ENCODE results near the gene COL1A1.

The COL1A1 gene

GRCh38 chr17:50204431-50204830 lies 3.0 kb upstream of the COL1A1 start:
- no peak for ATAC-seq
- TF ChIP-seq CSRNP3 (CRISPR knock-in tag; IDR thresholded peaks at IDR 0.05), result no peak
- no peak for TF ChIP-seq ZFP3 (CRISPR knock-in tag; IDR thresholded peaks at IDR 0.05)
- TF ChIP-seq ZC3H10 (CRISPR knock-in tag; IDR thresholded peaks at IDR 0.05), result no peak
- no peak for TF ChIP-seq TOX (CRISPR knock-in tag; IDR thresholded peaks at IDR 0.05; ENCODE audit: borderline replicate concordance)
- no peak for TF ChIP-seq SNAI2 (CRISPR knock-in tag; IDR thresholded peaks at IDR 0.05)
- no peak for TF ChIP-seq TSHZ2 (CRISPR knock-in tag; IDR thresholded peaks at IDR 0.05)
- TF ChIP-seq TCF4 (CRISPR knock-in tag; IDR thresholded peaks at IDR 0.05; ENCODE audit: borderline replicate concordance), result no peak
- no peak for TF ChIP-seq ESRRG (CRISPR knock-in tag; IDR thresholded peaks at IDR 0.05)
- no peak for TF ChIP-seq BACH2 (CRISPR knock-in tag; IDR thresholded peaks at IDR 0.05; ENCODE audit: borderline replicate concordance)
- TF ChIP-seq ARNTL (CRISPR knock-in tag; IDR thresholded peaks at IDR 0.05; ENCODE audit: borderline replicate concordance, low read depth), result no peak
- no peak for TF ChIP-seq POU6F1 (CRISPR knock-in tag; IDR thresholded peaks at IDR 0.05; ENCODE audit: borderline replicate concordance, low read depth)
- TF ChIP-seq ZNF70 (CRISPR knock-in tag; IDR thresholded peaks at IDR 0.05), result no peak
- TF ChIP-seq PPARA (CRISPR knock-in tag; IDR thresholded peaks at IDR 0.05; ENCODE audit: borderline replicate concordance), result no peak
- no peak for TF ChIP-seq ZNF8 (CRISPR knock-in tag; IDR thresholded peaks at IDR 0.05)
- TF ChIP-seq OSR1 (CRISPR knock-in tag; IDR thresholded peaks at IDR 0.05), result no peak
- TF ChIP-seq RARB (CRISPR knock-in tag; IDR thresholded peaks at IDR 0.05), result no peak
- no peak for TF ChIP-seq CREB5 (CRISPR knock-in tag; IDR thresholded peaks at IDR 0.05; ENCODE audit: low read depth)
- TF ChIP-seq ZFP30 (CRISPR knock-in tag; IDR thresholded peaks at IDR 0.05), result no peak

- ATAC-seq, result peak; percentile 18
- no peak for TF ChIP-seq ZNF565 (CRISPR knock-in tag; conservative IDR thresholded peaks at IDR 0.05; ENCODE audit: low read depth)
These were observed 2.3 kb upstream of the COL1A1 start for GRCh38 chr17:50203604-50204345.

GRCh38 chr17:50203086-50203485 lies 1.7 kb upstream of the COL1A1 start:
- ATAC-seq, result no peak
- no peak for TF ChIP-seq ZFP30 (CRISPR knock-in tag; IDR thresholded peaks at IDR 0.05)

GRCh38 chr17:50200457-50201275 lies 765 bp downstream of the COL1A1 start:
- TF ChIP-seq ZNF70 (CRISPR knock-in tag; IDR thresholded peaks at IDR 0.05) (no peak), CSRNP3 (CRISPR knock-in tag; IDR thresholded peaks at IDR 0.05) (no peak), SNAI2 (CRISPR knock-in tag; IDR thresholded peaks at IDR 0.05) (no peak), PATZ1 (CRISPR knock-in tag; IDR thresholded peaks at IDR 0.05; ENCODE audit: borderline replicate concordance) (peak; percentile 80; the same call in 1 of the 2 replicates), ZFP30 (CRISPR knock-in tag; IDR thresholded peaks at IDR 0.05) (no peak)
- peak; percentile 74 for ATAC-seq

Data from SK-N-SH treated with all-trans-retinoic acid at 6 μM for 48 hours (cell line).